Progenitor cell of endocrine pancreas (in vitro differentiated cells): ENCODE measurements around the gene HSPB6. TPM values are rescaled to one million over a fixed set of nuclear protein-coding genes. Genes with fewer than 3 reads are reported as not detected.
A peak's percentile ranks its signal among the peaks of the same experiment; 100 is the strongest.

ENCODE experiments used
- DNase-seq: peaks from one replicate; pipeline ENCODE4 v3.0.0; 2021; ENCODE audit warnings: low spot score; ENCODE audit not compliant: unreplicated experiment
- H3K27ac Mint-ChIP-seq: 2 replicates; pipeline ENCODE4 v1.8.0; 2021; ENCODE audit warnings: mild to moderate bottlenecking, moderate library complexity, mixed read lengths
- H3K27me3 Mint-ChIP-seq: 2 replicates; pipeline ENCODE4 v1.8.0; 2021; ENCODE audit warnings: mixed read lengths
- H3K36me3 Mint-ChIP-seq: 2 replicates; pipeline ENCODE4 v1.8.0; 2022; ENCODE audit warnings: mixed read lengths; ENCODE audit not compliant: insufficient read depth
- H3K4me1 Mint-ChIP-seq: 2 replicates; pipeline ENCODE4 v1.8.0; 2021; ENCODE audit warnings: low read depth, mixed read lengths
- H3K4me3 Mint-ChIP-seq: 2 replicates; pipeline ENCODE4 v1.8.0; 2021; ENCODE audit warnings: low read depth, mild to moderate bottlenecking, moderate library complexity, mixed read lengths
- H3K9me3 Mint-ChIP-seq: 2 replicates; pipeline ENCODE4 v1.8.0; 2021; ENCODE audit warnings: low read depth, mixed read lengths
- total RNA-seq: library from RNA; stranded (reverse); gene quantifications from 2 replicates; pipeline ENCODE4 v1.2.1, GENCODE V29; 2021
- TF ChIP-seq, protein P1 (sequence below): fragments of 200-600 bp; sonication (generic); IDR thresholded peaks from one replicate; pipeline ENCODE4 v1.5.0; 2021; ENCODE audit warnings: antibody characterized with exemption, mild to moderate bottlenecking; ENCODE audit not compliant: unreplicated experiment

HSPB6 gene
- total RNA-seq, 1 donor from 2014 or later: not detected

GRCh38 chr19:35768082-35768421 lies 11.2 kb upstream of the HSPB6 start:
- H3K27ac Mint-ChIP-seq: no peak overlapping the region
- H3K4me3 Mint-ChIP-seq: no peak overlapping the region
- TF ChIP-seq, protein P1, sequence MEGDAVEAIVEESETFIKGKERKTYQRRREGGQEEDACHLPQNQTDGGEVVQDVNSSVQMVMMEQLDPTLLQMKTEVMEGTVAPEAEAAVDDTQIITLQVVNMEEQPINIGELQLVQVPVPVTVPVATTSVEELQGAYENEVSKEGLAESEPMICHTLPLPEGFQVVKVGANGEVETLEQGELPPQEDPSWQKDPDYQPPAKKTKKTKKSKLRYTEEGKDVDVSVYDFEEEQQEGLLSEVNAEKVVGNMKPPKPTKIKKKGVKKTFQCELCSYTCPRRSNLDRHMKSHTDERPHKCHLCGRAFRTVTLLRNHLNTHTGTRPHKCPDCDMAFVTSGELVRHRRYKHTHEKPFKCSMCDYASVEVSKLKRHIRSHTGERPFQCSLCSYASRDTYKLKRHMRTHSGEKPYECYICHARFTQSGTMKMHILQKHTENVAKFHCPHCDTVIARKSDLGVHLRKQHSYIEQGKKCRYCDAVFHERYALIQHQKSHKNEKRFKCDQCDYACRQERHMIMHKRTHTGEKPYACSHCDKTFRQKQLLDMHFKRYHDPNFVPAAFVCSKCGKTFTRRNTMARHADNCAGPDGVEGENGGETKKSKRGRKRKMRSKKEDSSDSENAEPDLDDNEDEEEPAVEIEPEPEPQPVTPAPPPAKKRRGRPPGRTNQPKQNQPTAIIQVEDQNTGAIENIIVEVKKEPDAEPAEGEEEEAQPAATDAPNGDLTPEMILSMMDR: no peak
- H3K9me3 Mint-ChIP-seq: no peaks in the 10 kb centered on the region
- no peak for DNase-seq
- peaks cover 2% of the 10 kb centered on the region for H3K4me1 Mint-ChIP-seq
- H3K27me3 Mint-ChIP-seq: peaks cover 5% of the 10 kb centered on the region
- H3K36me3 Mint-ChIP-seq: peaks cover 4% of the 10 kb centered on the region

DNA sequence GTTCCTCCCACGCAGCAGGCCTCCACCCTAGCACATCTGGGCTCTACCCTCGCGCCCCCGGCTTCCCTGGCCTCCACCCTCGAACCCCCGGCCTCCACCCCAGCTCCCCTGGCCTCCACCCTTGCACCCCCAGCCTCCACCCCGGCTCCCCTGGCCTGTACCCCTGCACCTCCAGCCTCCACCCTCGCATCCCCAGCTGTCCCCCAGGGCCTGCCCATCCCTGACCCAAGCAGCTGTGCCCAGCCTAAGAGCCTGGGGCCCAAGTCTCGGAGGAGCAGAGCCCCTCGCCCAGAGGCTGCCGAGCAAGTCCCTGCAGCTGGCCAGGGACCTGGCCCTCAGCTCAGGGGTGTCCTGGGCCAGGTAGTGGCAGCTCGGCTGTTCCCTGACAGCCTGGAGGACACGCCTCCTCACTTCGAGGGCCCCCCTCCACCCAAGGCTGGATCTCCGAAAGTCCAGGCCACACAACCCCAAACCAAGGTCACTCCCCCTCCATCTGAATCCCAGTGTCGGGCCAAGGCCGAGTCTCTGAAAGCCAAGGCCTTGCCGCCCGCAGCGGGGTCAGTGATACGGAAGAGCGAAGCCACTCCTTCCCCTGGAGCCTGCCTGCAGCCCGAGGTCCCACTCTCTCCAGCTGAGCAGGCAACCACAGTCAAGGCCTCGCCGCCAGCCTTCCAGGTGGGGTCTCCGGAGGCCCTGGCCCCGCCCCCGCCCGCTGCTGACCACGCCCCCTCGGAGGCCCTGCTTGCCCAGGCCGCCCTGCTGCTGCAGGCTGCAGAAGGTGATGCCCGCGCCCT lies 10.7 kb upstream of the HSPB6 start:
- Mint-ChIP-seq H3K4me1 (peaks cover 2% of the 10 kb centered on the region), H3K36me3 (peaks cover 4% of the 10 kb centered on the region), H3K4me3 (no peak overlapping the region), H3K27ac (no peak overlapping the region), H3K27me3 (peaks cover 2% of the 10 kb centered on the region), H3K9me3 (no peaks in the 10 kb centered on the region)
- peak; percentile 63 for DNase-seq
- TF ChIP-seq, protein P1: no peak

DNA sequence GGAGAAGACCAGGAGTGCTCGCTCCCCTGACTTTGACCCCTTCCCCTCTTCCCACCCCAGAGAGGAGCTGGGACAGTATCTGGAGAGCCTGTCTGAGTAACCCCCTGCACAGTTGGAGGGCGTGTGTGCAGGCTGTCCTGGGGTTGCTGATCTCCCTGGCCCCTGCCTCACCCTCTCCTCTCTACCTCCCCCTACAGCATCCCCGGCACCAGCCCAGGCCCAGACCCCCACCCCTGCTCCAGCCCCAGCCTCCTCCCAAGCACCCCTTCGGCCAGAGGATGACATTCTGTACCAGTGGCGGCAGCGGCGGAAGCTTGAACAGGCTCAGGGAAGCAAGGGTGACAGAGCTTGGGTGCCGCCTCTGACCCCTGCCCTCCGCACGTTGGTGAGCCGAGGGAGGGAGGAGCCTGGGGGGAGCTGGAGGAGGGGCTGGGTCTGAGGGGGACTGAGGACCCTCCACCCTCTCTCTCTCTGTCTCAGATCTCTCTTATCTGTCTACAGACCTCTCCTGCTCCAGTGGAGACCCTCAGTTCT lies 9.8 kb upstream of the HSPB6 start:
- peaks cover 2% of the 10 kb centered on the region for H3K4me1 Mint-ChIP-seq

GRCh38 chr19:35764432-35765315 lies 7.8 kb upstream of the HSPB6 start:
- no peak overlapping the region for H3K4me3 Mint-ChIP-seq
- H3K4me1 Mint-ChIP-seq: peaks cover 2% of the 10 kb centered on the region
- H3K36me3 Mint-ChIP-seq: peaks cover 6% of the 10 kb centered on the region
- H3K9me3 Mint-ChIP-seq: no peaks in the 10 kb centered on the region
- no peak overlapping the region for H3K27ac Mint-ChIP-seq
- TF ChIP-seq, protein P1: no peak
- no peaks in the 10 kb centered on the region for H3K27me3 Mint-ChIP-seq
- no peak for DNase-seq

More for the DNA sequence above, 9.8 kb upstream of the HSPB6 start:
- Mint-ChIP-seq H3K36me3 (peaks cover 8% of the 10 kb centered on the region), H3K9me3 (no peaks in the 10 kb centered on the region), H3K27me3 (no peaks in the 10 kb centered on the region), H3K4me3 (no peak overlapping the region), H3K27ac (no peak overlapping the region)
- TF ChIP-seq, protein P1: no peak
- no peak for DNase-seq

GRCh38 chr19:35760711-35761349 lies 4.0 kb upstream of the HSPB6 start:
- DNase-seq: no peak
- Mint-ChIP-seq H3K36me3 (peaks cover 8% of the 10 kb centered on the region), H3K9me3 (no peaks in the 10 kb centered on the region), H3K27me3 (peaks cover 6% of the 10 kb centered on the region), H3K27ac (no peak overlapping the region), H3K4me3 (no peak overlapping the region), H3K4me1 (peaks cover 12% of the 10 kb centered on the region)
- TF ChIP-seq, protein P1: no peak
